ENCODE data around the gene RIN1. TPM values are rescaled to one million over a fixed set of nuclear protein-coding genes. Genes with fewer than 3 reads are reported as not detected.

Gene RIN1
- total and polyA plus RNA-seq, 9 of the 15 experiments (the other 6 are each of a cell fraction or from before 2014, with no cell fraction given) = 0.01 to 1.2 (median 0.45) TPM; not detected in 1

- no peak for TF ChIP-seq HES1 (IDR thresholded peaks at IDR 0.05; ENCODE audit: low read depth)
- peak; percentile 86; the same call in 1 of the 2 replicates for TF ChIP-seq ZBTB26 (CRISPR knock-in tag; IDR thresholded peaks at IDR 0.05)
- TF ChIP-seq MEIS2 (IDR thresholded peaks at IDR 0.05; ENCODE audit: partially characterized antibody) = no peak
- peak; percentile 41 for TF ChIP-seq ARHGAP35 (IDR thresholded peaks at IDR 0.05; ENCODE audit: partially characterized antibody)
- peak; percentile 69; the same call in 1 of the 2 replicates for TF ChIP-seq OTX1 (CRISPR knock-in tag; IDR thresholded peaks at IDR 0.05)
- TF ChIP-seq PRPF4 (IDR thresholded peaks at IDR 0.05; ENCODE audit: insufficient read depth, low read depth, low read length, poor library complexity, severe bottlenecking) = no peak
- no peak for TF ChIP-seq FOXA1 (IDR thresholded peaks at IDR 0.05; ENCODE audit: borderline replicate concordance)
- no peak for TF ChIP-seq ZBTB40 (IDR thresholded peaks at IDR 0.05)
- TF ChIP-seq ZBTB40 (CRISPR knock-in tag; IDR thresholded peaks at IDR 0.05) = no peak
- TF ChIP-seq RBM22 (IDR thresholded peaks at IDR 0.05; ENCODE audit: low read depth, low read length, poor library complexity, severe bottlenecking) = no peak
- TF ChIP-seq ZBTB7A (IDR thresholded peaks at IDR 0.05; ENCODE audit: borderline replicate concordance, control insufficient read depth, low read depth, low read length) = peak; percentile 35; the same call in 1 of the 2 replicates
- TF ChIP-seq SMARCA5 (IDR thresholded peaks at IDR 0.05) = 0 out of 2 replicates have a peak, but pooled peaks have one; percentile 14
- TF ChIP-seq THRB (CRISPR knock-in tag; conservative IDR thresholded peaks at IDR 0.05) = peak; percentile 80; the same call in 1 of the 2 replicates
- no peak for TF ChIP-seq ZNF444 (CRISPR knock-in tag; IDR thresholded peaks at IDR 0.05)
- TF ChIP-seq DACH1 (IDR thresholded peaks at IDR 0.05; ENCODE audit: partially characterized antibody) = no peak
Measured at GRCh38 chr11:66327171-66328030, 8.8 kb downstream of the RIN1 start (continued).

Data from K562 (cell line).